OCI-LY1 (cell line): ENCODE results near the gene SMOC2.

Experiments used
- H2AFZ ChIP-seq: fragments of 200-600 bp; sonication (generic), shearing (Covaris generic); 2 replicates; pipeline ENCODE4 v1.6.0; 2014; ENCODE audit warnings: antibody characterized with exemption, mild to moderate bottlenecking, low read length
- H3F3A ChIP-seq: fragments of 200-600 bp; sonication (generic), shearing (Covaris generic); 2 replicates; pipeline ENCODE4 v1.6.0; 2014; ENCODE audit warnings: mild to moderate bottlenecking, antibody characterized with exemption, low read length, moderate library complexity; ENCODE audit not compliant: insufficient read depth
- H3K27ac ChIP-seq: fragments of 200-600 bp; sonication (generic); 2 replicates; pipeline ENCODE4 v1.5.1; 2014; ENCODE audit warnings: low read length, mixed run types, mild to moderate bottlenecking, low read depth; ENCODE audit not compliant: poor library complexity, severe bottlenecking
- H3K27me3 ChIP-seq: fragments of 200-600 bp; sonication (generic); 2 replicates; pipeline ENCODE4 v1.6.0; 2014; ENCODE audit warnings: antibody characterized with exemption, mild to moderate bottlenecking, low read length, moderate library complexity; ENCODE audit not compliant: insufficient read depth
- H3K36me3 ChIP-seq: fragments of 200-600 bp; sonication (generic); 2 replicates; pipeline ENCODE4 v1.6.1; 2014; ENCODE audit warnings: mild to moderate bottlenecking, antibody characterized with exemption, low read length, moderate library complexity, mixed read lengths; ENCODE audit not compliant: insufficient read depth
- H3K4me1 ChIP-seq: fragments of 200-600 bp; sonication (generic); 2 replicates; pipeline ENCODE4 v1.5.1; 2014; ENCODE audit warnings: mild to moderate bottlenecking, low read length, moderate library complexity; ENCODE audit not compliant: insufficient read depth, severe bottlenecking
- H3K4me2 ChIP-seq: fragments of 200-600 bp; sonication (generic), shearing (Covaris generic); 2 replicates; pipeline ENCODE4 v1.6.1; 2014; ENCODE audit warnings: low read length
- H3K4me3 ChIP-seq: fragments of 200-600 bp; sonication (generic); 2 replicates; pipeline ENCODE4 v1.5.1; 2014; ENCODE audit warnings: low read length, low read depth, mild to moderate bottlenecking, mixed read lengths; ENCODE audit not compliant: poor library complexity, severe bottlenecking
- H3K79me2 ChIP-seq: fragments of 200-600 bp; shearing (Covaris generic); 2 replicates; pipeline ENCODE4 v1.6.1; 2016; ENCODE audit warnings: mixed run types, low read length, mixed read lengths; ENCODE audit not compliant: insufficient read depth
- H3K9ac ChIP-seq: fragments of 200-600 bp; sonication (generic), shearing (Covaris generic); 2 replicates; pipeline ENCODE4 v1.6.1; 2014; ENCODE audit warnings: mild to moderate bottlenecking, low read length, mixed read lengths
- H3K9me2 ChIP-seq: fragments of 200-600 bp; sonication (generic), shearing (Covaris generic); 2 replicates; pipeline ENCODE4 v1.6.1; 2014; ENCODE audit warnings: low read depth, mild to moderate bottlenecking, low read length, mixed read lengths
- H3K9me3 ChIP-seq: fragments of 200-600 bp; shearing (Covaris generic); 2 replicates; pipeline ENCODE4 v1.6.1; 2014; ENCODE audit warnings: low read length, mixed read lengths
- H4K20me1 ChIP-seq: fragments of 200-600 bp; sonication (generic), shearing (Covaris generic); 2 replicates; pipeline ENCODE4 v1.6.0; 2016; ENCODE audit warnings: mild to moderate bottlenecking, low read length; ENCODE audit not compliant: insufficient read depth
- EZH2 ChIP-seq: fragments of 200-600 bp; sonication (generic), shearing (Covaris generic); IDR thresholded peaks from 2 replicates; pipeline ENCODE4 v1.8.0; 2017; ENCODE audit warnings: borderline replicate concordance, mixed run types, mild to moderate bottlenecking, antibody characterized with exemption, low read length, moderate library complexity, mixed read lengths
- TF ChIP-seq, protein P1 (sequence below): fragments of 200-600 bp; sonication (generic), shearing (Covaris generic); IDR thresholded peaks from 2 replicates; pipeline ENCODE4 v1.5.1; 2017; ENCODE audit warnings: mild to moderate bottlenecking, antibody characterized with exemption, low read length, moderate library complexity, mixed read lengths

SMOC2 gene

GRCh38 chr6:168456907-168457652 is 16.1 kb downstream of the SMOC2 start:
- Histone ChIP-seq H3K4me3 (no peak overlapping the region), H3K36me3 (no peaks in the 10 kb centered on the region), H3K9me3 (no peaks in the 10 kb centered on the region), H3K9ac (no peak overlapping the region), H3F3A (no peaks in the 10 kb centered on the region), H4K20me1 (no peaks in the 10 kb centered on the region), H3K27me3 (no peaks in the 10 kb centered on the region), H2AFZ (no peak overlapping the region), H3K4me2 (no peak overlapping the region), H3K79me2 (no peaks in the 10 kb centered on the region), H3K9me2 (no peaks in the 10 kb centered on the region), H3K27ac (no peak overlapping the region), H3K4me1 (no peaks in the 10 kb centered on the region)
- TF ChIP-seq, protein P1, sequence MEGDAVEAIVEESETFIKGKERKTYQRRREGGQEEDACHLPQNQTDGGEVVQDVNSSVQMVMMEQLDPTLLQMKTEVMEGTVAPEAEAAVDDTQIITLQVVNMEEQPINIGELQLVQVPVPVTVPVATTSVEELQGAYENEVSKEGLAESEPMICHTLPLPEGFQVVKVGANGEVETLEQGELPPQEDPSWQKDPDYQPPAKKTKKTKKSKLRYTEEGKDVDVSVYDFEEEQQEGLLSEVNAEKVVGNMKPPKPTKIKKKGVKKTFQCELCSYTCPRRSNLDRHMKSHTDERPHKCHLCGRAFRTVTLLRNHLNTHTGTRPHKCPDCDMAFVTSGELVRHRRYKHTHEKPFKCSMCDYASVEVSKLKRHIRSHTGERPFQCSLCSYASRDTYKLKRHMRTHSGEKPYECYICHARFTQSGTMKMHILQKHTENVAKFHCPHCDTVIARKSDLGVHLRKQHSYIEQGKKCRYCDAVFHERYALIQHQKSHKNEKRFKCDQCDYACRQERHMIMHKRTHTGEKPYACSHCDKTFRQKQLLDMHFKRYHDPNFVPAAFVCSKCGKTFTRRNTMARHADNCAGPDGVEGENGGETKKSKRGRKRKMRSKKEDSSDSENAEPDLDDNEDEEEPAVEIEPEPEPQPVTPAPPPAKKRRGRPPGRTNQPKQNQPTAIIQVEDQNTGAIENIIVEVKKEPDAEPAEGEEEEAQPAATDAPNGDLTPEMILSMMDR: no peak
- no peak for TF ChIP-seq EZH2

DNA sequence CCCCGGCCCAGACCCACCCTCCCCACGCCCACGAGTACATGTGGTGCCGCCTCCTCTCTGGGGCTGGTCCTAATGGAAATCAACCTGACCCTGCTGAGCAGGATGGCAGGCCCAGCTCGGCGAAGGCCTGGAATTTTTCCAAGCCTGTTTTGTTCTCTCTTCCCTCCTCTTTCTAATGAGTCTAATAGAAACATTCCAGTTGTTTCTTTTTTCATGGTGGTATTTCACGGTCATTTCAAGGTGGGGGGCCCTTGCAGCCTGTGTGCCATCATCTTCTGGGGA is 16.6 kb downstream of the SMOC2 start:
- H3K79me2 ChIP-seq: no peaks in the 10 kb centered on the region
- H4K20me1 ChIP-seq: no peaks in the 10 kb centered on the region
- no peak overlapping the region for H3K9ac ChIP-seq
- H2AFZ ChIP-seq: no peak overlapping the region
- H3K9me3 ChIP-seq: no peaks in the 10 kb centered on the region
- no peak for TF ChIP-seq EZH2
- TF ChIP-seq, protein P1: no peak
- H3K27me3 ChIP-seq: no peaks in the 10 kb centered on the region; the same call in 1 of the 2 replicates
- no peaks in the 10 kb centered on the region for H3K36me3 ChIP-seq
- no peak overlapping the region for H3K27ac ChIP-seq
- no peaks in the 10 kb centered on the region for H3K4me1 ChIP-seq
- H3K9me2 ChIP-seq: no peaks in the 10 kb centered on the region
- no peak overlapping the region for H3K4me3 ChIP-seq
- H3F3A ChIP-seq: no peaks in the 10 kb centered on the region
- H3K4me2 ChIP-seq: no peak overlapping the region

- Histone ChIP-seq H2AFZ (no peak overlapping the region), H3K4me1 (no peaks in the 10 kb centered on the region), H3K36me3 (no peaks in the 10 kb centered on the region), H3K4me2 (no peak overlapping the region), H3F3A (no peaks in the 10 kb centered on the region), H3K9ac (no peak overlapping the region), H3K9me3 (no peaks in the 10 kb centered on the region), H3K9me2 (no peaks in the 10 kb centered on the region), H3K4me3 (no peak overlapping the region), H3K27me3 (no peaks in the 10 kb centered on the region; the same call in 1 of the 2 replicates), H4K20me1 (no peaks in the 10 kb centered on the region), H3K27ac (no peak overlapping the region), H3K79me2 (no peaks in the 10 kb centered on the region)
- TF ChIP-seq, protein P1: no peak
- TF ChIP-seq EZH2: no peak
Measured at GRCh38 chr6:168458101-168458500, 17.1 kb downstream of the SMOC2 start.
